B cell (primary cell): ENCODE data around the gene PIK3R1. TPM values are rescaled to one million over a fixed set of nuclear protein-coding genes. Genes with fewer than 3 reads are reported as not detected.

ENCODE experiments used
- ATAC-seq: fragments of 200-7000 bp; cut with Tn5 transposase; one replicate; pipeline ENCODE4 v1.10.0; 2021; ENCODE audit warnings: low read depth, mild to moderate bottlenecking, moderate number of reproducible peaks, moderate library complexity
- CTCF ChIA-PET: fragments of 350-600 bp; sonication (Branson Sonifier 250); formaldehyde crosslinking; loops from one replicate; lab custom pipeline; 2021; ENCODE audit warnings: antibody characterized with exemption, inconsistent platforms; lab: Charles Lee
- POLR2A ChIA-PET: fragments of 350-600 bp; sonication (Branson Sonifier 250); formaldehyde crosslinking; loops from one replicate; lab custom pipeline; 2021; ENCODE audit warnings: antibody characterized with exemption; lab: Charles Lee
- DNase-seq: peaks from one replicate; pipeline ENCODE4 v3.0.0; 2013
- H2AFZ ChIP-seq: 2 replicates; pipeline ENCODE4 v1.6.1; 2012; ENCODE audit warnings: mild to moderate bottlenecking, low read depth, low read length; ENCODE audit not compliant: insufficient read depth, poor library complexity, severe bottlenecking
- H3K27ac ChIP-seq, 2 donors: 1 replicate in 1 of 2; 2 replicates in 1 of 2; pipeline ENCODE4 v1.5.1; 2012 to 2013; ENCODE audit warnings: low read length in 2 of 2, mild to moderate bottlenecking in 2 of 2, moderate library complexity in 1 of 2
- H3K27me3 ChIP-seq, 4 experiments: fragments of 200-600 bp in 1 of 4; sonication (generic) in 1 of 4; replicated peaks in 1 of 4; 1 replicate in 2 of 4; 2 replicates in 2 of 4; pipeline versions ENCODE4 v1.6.1 to v1.7.0; 2013 to 2016; ENCODE audit warnings: low read length in 3 of 4, mild to moderate bottlenecking in 2 of 4, mixed read lengths in 1 of 4, moderate library complexity in 1 of 4; ENCODE audit not compliant: insufficient read depth in 4 of 4, control insufficient read depth in 3 of 4; ENCODE audit errors: control extremely low read depth in 1 of 4
- H3K36me3 ChIP-seq, 2 experiments: replicated peaks in 1 of 2; 1 replicate in 1 of 2; 2 replicates in 1 of 2; pipeline versions ENCODE4 v1.6.1 to v1.7.1; 2013; ENCODE audit warnings: low read length in 1 of 2; ENCODE audit not compliant: insufficient read depth in 2 of 2, control insufficient read depth in 1 of 2; ENCODE audit errors: control extremely low read depth in 1 of 2, extremely low read depth in 1 of 2
- H3K4me1 ChIP-seq, 2 donors: fragments of 200-600 bp in 1 of 2; sonication (generic) in 1 of 2; 1 replicate in 1 of 2; 2 replicates in 1 of 2; pipeline versions ENCODE4 v1.5.1 to v1.6.1; 2013 to 2017; ENCODE audit warnings: low read length in 2 of 2; ENCODE audit not compliant: control insufficient read depth in 2 of 2, insufficient read depth in 2 of 2
- H3K4me2 ChIP-seq: replicated peaks from 2 replicates; pipeline ENCODE3; 2012; ENCODE audit warnings: mild to moderate bottlenecking, low read depth, low read length; ENCODE audit not compliant: poor library complexity, severe bottlenecking
- H3K4me3 ChIP-seq, 5 experiments: fragments of 200-600 bp in 1 of 5; sonication (generic) in 1 of 5; 1 replicate in 3 of 5; 2 replicates in 2 of 5; pipeline versions ENCODE4 v1.5.1 to v1.7.0; 2011 to 2016; ENCODE audit warnings: low read length in 4 of 5, mild to moderate bottlenecking in 4 of 5, low read depth in 2 of 5, control low read depth in 1 of 5, moderate library complexity in 1 of 5; ENCODE audit not compliant: insufficient read depth in 1 of 5; ENCODE audit errors: control extremely low read depth in 1 of 5, extremely low read depth in 1 of 5
- H3K79me2 ChIP-seq: fragments of 200-600 bp; sonication (generic); one replicate; pipeline ENCODE4 v1.6.0; 2016; ENCODE audit warnings: low read length; ENCODE audit not compliant: control insufficient read depth, insufficient read depth
- H3K9ac ChIP-seq: fragments of 200-600 bp; sonication (generic); 2 replicates; pipeline ENCODE4 v1.6.1; 2017; ENCODE audit warnings: mild to moderate bottlenecking, low read length, moderate library complexity
- H3K9me3 ChIP-seq, 3 donors: one replicate each; pipeline versions ENCODE4 v1.6.1 to v1.7.1; 2013; ENCODE audit warnings: low read length in 2 of 3; ENCODE audit not compliant: control insufficient read depth in 2 of 3, insufficient read depth in 1 of 3; ENCODE audit errors: control extremely low read depth in 1 of 3
- H4K20me1 ChIP-seq: 2 replicates; pipeline ENCODE4 v1.6.0; 2012; ENCODE audit warnings: mild to moderate bottlenecking, low read length; ENCODE audit not compliant: insufficient read depth, control insufficient read depth, poor library complexity, severe bottlenecking
- H3K27ac Mint-ChIP-seq: one replicate; pipeline ENCODE4 v1.8.0; 2021; ENCODE audit warnings: mixed read lengths
- H3K27me3 Mint-ChIP-seq: one replicate; pipeline ENCODE4 v1.8.0; 2021; ENCODE audit warnings: mixed read lengths
- H3K4me1 Mint-ChIP-seq: one replicate; pipeline ENCODE4 v1.8.0; 2021; ENCODE audit warnings: mixed read lengths
- H3K4me3 Mint-ChIP-seq: one replicate; pipeline ENCODE4 v1.8.0; 2021; ENCODE audit warnings: mixed read lengths
- H3K9me3 Mint-ChIP-seq: one replicate; pipeline ENCODE4 v1.8.0; 2022; ENCODE audit warnings: mixed read lengths; ENCODE audit not compliant: insufficient read depth
- EZH2 ChIP-seq: IDR thresholded peaks from 2 replicates; pipeline ENCODE4 v1.6.1; 2012; ENCODE audit warnings: borderline replicate concordance, low read depth, mild to moderate bottlenecking, moderate library complexity, low read length; ENCODE audit not compliant: insufficient read depth, poor library complexity, severe bottlenecking
- WGBS: methylation state at CpG from one replicate; pipeline ENCODE4 v1.1.5; 2013; ENCODE audit warnings: missing lambda C conversion rate; ENCODE audit not compliant: insufficient coverage; 5-methylcytosine and 5-hydroxymethylcytosine counted together
- intact Hi-C: fragments of 100-400 bp; cut with micrococcal nuclease; formaldehyde crosslinking; loops from one replicate; pipeline ENCODE4 v1.10.0; 2022
- polyA plus RNA-seq: library from polyadenylated mRNA; depleted of rRNA; stranded (reverse); fragments of >200 nt; gene quantifications from 2 replicates; pipeline ENCODE4 v1.2.3, GENCODE V29; 2012
- total RNA-seq, 2 donors: library from RNA; stranded (reverse); fragments of 120-200 nt in 1 of 2; gene quantifications; 1 replicate in 1 of 2; 2 replicates in 1 of 2; pipeline versions ENCODE4 v1.2.3 to v1.2.4, GENCODE V29; 2013 to 2022
- TF ChIP-seq, protein P1 (sequence below): fragments of 200-600 bp; IDR thresholded peaks from one replicate; pipeline ENCODE4 v1.8.0; 2022; ENCODE audit warnings: antibody characterized with exemption, mild to moderate bottlenecking

Gene PIK3R1
- total and polyA plus RNA-seq, 2 donors (not counting 1 experiment from before 2014, with no cell fraction given) = 5.6 to 63.8 TPM

DNA sequence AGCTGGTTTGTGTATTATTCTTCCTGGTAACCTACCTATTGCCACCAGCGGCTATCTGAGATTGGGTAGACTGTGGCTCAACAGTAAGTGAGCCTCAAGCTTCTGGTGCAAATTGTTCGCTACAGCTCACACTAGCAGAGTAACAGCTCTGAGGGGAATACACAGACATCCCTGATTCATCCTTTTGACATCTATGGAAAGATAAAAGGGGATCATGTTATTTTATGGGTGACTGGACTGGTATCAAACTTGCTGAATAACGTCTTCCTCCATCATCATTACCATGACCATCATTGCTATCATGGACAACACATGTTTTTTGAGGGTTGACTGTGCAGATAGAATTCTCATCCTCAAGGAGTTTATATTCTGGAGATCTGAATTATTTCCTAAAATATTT, 129.6 kb downstream of the PIK3R1 start:
- H3K27ac Mint-ChIP-seq = no peak overlapping the region
- no peak overlapping the region for H2AFZ ChIP-seq
- H3K4me3 Mint-ChIP-seq = no peak overlapping the region
- H3K4me3 ChIP-seq = no peak overlapping the region
- POLR2A ChIA-PET = no interaction called here
- no peaks in the 10 kb centered on the region for H3K27me3 Mint-ChIP-seq
- H3K9me3 Mint-ChIP-seq = peaks cover 4% of the 10 kb centered on the region
- H3K27ac ChIP-seq = no peak overlapping the region
- H3K27me3 ChIP-seq = no peaks in the 10 kb centered on the region
- H3K4me1 Mint-ChIP-seq = peaks cover 7% of the 10 kb centered on the region
- no peak overlapping the region for H3K9ac ChIP-seq
- peaks cover 7 to 9% of the 10 kb centered on the region in 2 donors for H3K4me1 ChIP-seq
- intact Hi-C loops = no loop called here
- no peak for TF ChIP-seq EZH2
- H3K9me3 ChIP-seq = peaks cover 0 to 4% (median 0%) of the 10 kb centered on the region in 3 donors
- ATAC-seq = no peak
- CTCF ChIA-PET = no interaction called here
- no peak for DNase-seq
- no peak overlapping the region for H3K4me2 ChIP-seq
- no peaks in the 10 kb centered on the region for H3K36me3 ChIP-seq
- no CpG with 5 or more reads among the region's 3 CpGs for WGBS
- no peaks in the 10 kb centered on the region for H3K79me2 ChIP-seq
- no peaks in the 10 kb centered on the region for H4K20me1 ChIP-seq

DNA sequence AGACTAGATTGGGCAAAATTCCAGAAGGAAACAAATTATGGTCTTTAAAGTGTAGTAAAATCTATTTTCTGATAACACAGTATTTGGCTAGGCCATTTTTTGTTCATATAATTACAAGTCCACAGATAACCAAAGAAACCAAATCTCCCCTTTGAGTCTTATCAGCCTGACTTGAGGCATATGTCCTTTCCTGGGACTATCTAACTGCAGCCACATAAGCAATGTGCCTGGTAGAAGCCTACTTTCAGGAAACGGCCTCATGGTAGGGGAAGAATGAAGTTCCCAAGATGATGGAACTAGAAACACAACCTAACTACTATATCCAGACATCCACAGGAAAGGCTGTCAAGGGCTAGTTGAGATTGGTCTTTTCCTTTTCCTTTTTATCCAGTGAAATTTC, 130.0 kb downstream of the PIK3R1 start:
- CTCF ChIA-PET = no interaction called here
- WGBS = no CpG with 5 or more reads among the region's 1 CpG

More for the DNA sequence above, 130.0 kb downstream of the PIK3R1 start:
- Mint-ChIP-seq H3K4me1 (peaks cover 7% of the 10 kb centered on the region), H3K9me3 (peaks cover 4% of the 10 kb centered on the region), H3K27ac (no peak overlapping the region), H3K27me3 (no peaks in the 10 kb centered on the region), H3K4me3 (no peak overlapping the region)
- Histone ChIP-seq H3K27me3 (no peaks in the 10 kb centered on the region), H3K9me3 (peaks cover 0 to 4% (median 0%) of the 10 kb centered on the region in 3 donors), H4K20me1 (no peaks in the 10 kb centered on the region), H3K4me2 (no peak overlapping the region), H3K4me3 (no peak overlapping the region), H3K4me1 (peaks cover 7 to 9% of the 10 kb centered on the region in 2 donors), H3K36me3 (no peaks in the 10 kb centered on the region), H3K79me2 (no peaks in the 10 kb centered on the region), H2AFZ (no peak overlapping the region), H3K27ac (no peak overlapping the region), H3K9ac (no peak overlapping the region)
- POLR2A ChIA-PET = no interaction called here
- ATAC-seq = no peak
- intact Hi-C loops = no loop called here
- DNase-seq = no peak
- TF ChIP-seq, protein P1, sequence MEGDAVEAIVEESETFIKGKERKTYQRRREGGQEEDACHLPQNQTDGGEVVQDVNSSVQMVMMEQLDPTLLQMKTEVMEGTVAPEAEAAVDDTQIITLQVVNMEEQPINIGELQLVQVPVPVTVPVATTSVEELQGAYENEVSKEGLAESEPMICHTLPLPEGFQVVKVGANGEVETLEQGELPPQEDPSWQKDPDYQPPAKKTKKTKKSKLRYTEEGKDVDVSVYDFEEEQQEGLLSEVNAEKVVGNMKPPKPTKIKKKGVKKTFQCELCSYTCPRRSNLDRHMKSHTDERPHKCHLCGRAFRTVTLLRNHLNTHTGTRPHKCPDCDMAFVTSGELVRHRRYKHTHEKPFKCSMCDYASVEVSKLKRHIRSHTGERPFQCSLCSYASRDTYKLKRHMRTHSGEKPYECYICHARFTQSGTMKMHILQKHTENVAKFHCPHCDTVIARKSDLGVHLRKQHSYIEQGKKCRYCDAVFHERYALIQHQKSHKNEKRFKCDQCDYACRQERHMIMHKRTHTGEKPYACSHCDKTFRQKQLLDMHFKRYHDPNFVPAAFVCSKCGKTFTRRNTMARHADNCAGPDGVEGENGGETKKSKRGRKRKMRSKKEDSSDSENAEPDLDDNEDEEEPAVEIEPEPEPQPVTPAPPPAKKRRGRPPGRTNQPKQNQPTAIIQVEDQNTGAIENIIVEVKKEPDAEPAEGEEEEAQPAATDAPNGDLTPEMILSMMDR = no peak
- no peak for TF ChIP-seq EZH2
